C1 segment of cervical spinal cord (tissue), 14 donors: ENCODE data around the gene MCTP1.

ENCODE experiments used
- DNase-seq, 14 donors: peaks; one replicate each; lab custom pipeline; 2025; lab: John Stamatoyannopoulos, UW

The MCTP1 gene

DNA sequence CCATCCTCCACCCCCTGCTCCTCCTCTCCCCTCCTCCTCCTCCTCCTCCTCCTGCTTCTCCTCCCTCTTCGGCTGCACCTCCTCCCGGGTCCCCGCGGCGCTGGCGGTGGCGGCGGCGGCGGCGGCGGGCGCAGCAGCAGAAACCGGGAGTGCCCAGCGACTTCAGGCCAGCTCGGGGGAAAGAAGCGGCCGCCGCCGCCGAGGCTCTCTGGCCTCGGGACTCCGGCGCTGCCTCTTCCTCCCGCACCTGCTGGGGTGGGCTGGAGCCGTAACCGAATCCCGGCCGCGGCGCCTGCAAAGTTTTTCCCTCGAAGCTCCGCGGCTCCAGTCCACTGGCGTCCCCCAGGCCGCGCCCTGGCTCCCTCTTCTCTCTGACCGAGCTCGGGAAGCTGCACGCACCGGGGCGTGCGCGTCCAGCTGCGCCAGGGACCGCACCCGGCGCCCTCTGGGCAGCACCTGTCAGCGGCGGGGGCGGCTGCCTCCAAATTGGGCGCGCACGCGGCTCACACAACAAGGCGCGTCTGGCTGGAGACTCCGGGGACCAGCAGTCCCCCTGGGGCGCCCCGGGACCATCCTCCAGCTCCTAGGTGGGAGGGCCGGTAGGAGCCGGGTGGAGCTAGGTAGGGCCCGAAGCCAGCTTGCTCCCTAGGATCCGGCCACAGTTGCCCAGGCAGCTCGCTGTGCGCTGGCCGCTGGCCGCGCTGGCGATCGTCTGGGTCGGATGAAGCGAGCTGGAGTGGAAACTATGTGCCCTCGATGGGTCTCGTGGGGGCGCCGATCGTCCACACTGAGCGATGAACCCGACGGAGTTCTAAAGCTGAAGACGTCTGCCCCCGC, at the start of gene MCTP1:
MCTP1 (minus strand) TSS at position 523 of the 837 bp plus-strand sequence.
- peak in 5 of 14 donors; percentile 3 to 73 (median 12) for DNase-seq

DNA sequence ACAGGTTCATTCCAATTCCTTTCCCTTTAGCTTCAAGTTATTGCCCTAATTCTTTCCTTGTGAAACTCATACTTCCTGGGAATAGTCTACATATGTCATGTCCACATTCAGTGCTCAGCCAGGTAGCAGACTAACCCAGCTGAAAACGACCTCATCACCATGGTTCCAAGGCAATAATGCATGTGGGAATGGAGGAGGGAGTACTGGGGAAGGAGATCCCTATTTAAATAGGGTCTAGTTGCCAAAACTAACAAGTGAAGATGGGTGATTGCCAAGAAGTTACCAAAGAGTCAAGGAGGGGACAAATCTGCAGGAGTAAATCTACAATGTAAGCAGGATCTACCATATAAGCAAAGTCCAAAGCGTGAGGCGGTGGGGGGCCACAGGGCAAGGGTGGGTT, 47.3 kb upstream of the MCTP1 start:
- no peak for DNase-seq

DNA sequence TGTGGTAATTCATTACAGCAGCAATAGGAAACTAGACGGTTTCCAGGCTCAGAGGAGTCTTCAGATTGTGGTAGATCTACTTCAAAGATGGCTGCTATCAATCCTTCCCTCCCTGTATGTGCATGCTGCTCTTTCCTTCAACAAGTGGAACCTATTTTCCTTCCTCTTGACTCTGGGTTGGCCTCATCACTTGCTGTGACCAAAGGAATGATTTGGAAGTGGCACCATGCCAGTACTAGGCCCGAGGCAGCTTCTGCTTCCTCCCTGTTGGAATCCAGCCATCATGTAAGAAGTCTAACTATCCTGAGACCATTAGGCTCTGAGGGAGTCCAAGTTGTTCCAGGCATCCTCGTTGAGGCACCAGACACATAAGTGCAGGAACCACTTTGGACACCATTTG, 46.5 kb upstream of the MCTP1 start:
- DNase-seq: no peak

DNA sequence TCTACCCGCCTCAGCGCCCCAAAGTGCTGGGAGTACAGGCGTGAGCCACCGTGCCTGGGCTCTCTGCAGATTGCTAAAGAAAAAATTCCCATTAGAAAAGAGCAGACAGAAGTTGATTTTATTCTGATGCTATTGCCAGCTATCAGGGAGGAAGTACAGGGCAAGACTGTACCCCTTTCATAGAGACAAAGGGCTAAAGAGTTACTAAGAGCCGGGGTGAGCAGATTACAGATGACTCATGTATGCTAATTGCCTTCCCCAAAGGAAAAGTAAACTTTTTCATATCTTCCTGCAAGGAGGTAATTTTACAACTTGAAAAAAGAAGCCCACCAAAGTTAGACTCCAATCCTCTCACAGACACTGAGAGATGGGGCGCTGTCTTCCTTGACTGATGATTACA, 42.3 kb upstream of the MCTP1 start:
- DNase-seq: no peak

DNA sequence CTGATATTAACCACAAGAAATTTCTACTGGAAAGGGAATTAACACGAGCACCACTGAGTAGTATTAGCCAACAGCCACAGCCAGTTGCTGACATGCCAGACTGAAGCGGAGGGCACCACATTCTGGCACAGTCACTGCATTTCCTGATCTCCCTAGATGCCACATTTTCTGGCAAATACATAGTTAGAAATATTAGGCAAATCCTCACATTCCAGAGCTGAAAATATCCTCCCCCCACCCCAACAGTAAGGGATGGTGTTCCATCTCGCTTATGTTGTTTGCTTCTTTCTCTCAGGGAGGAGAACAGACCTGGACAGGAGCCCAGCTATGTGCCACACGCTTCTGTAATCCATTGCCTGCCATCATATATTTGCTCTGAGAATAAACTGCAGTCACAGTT, 32.8 kb upstream of the MCTP1 start:
- peak in 1 of 14 donors; percentile 89 for DNase-seq

DNA sequence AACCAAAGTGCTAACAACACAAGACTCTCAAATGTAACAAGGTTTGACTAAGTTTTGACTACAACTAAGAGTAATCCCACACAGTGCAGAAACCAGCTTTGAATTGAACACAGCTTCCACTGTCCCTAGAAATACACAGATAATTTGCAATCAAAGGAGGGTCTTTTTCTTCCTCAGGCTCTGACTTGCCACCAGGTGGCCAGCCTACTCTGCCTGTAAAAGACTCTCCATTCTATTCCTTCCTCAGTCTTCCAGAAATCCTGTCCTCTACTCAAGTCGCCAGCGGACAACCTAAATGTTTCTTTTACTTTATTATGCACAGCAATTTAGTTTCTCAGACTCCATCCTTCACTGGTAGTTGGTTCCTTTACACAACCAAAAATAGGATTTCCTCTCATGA, 32.2 kb upstream of the MCTP1 start:
- DNase-seq: no peak

DNA sequence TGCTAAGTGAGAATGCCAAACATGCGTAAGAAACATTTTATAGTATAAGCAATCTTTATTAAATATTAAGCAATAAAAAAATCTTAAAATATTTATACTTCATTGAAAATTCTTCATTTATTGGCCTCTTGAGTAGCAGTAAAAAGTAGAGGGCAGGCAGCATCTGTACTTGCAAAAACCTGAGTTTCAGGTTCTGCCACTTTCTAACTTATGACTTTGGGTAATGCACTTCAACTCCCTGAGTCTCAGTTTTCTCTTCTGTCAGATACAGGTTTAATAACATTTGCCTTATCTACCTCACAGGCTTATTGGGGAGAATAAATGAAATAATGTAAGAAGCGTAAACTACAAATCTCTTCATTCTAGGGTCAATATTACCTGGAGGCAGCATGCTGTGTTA, 19.8 kb upstream of the MCTP1 start:
- DNase-seq: no peak

DNA sequence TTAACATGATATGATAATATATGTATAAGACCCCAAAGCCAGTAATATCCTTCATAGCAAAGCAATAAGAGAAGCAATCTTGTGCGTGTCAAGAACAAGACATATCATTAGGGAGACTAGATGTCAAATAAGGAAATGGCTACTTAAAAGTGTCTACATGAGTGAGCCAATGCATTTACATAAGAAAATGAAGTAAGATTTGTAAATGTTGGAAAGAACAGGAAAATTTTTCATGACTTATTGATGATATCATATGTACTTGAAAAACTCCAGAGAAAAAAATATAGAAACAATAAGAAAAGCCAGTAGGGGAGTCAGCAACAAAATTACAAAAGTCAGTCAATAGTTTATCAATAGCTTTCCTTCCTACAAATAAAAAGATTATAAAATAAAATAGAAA, 13.8 kb upstream of the MCTP1 start:
- no peak for DNase-seq

DNA sequence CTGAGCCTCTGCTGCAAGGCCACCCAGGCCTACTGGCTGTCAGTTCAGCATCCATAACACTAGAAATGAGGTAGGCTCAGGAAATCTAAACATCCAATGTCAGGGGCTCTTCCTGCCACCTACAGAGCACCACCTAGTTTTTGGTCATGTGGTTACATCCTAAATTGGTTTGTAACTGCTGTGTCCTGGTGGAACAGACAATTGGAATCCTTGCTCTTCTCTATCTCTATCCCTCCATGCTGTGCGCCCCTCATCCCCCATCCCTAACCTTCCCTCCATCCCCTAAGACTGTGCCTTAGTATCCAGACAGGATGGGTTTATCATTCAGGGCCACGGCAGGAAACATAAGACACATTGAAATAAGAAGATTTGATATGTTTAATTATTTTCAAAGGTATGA, 11.4 kb upstream of the MCTP1 start:
- DNase-seq: no peak

DNA sequence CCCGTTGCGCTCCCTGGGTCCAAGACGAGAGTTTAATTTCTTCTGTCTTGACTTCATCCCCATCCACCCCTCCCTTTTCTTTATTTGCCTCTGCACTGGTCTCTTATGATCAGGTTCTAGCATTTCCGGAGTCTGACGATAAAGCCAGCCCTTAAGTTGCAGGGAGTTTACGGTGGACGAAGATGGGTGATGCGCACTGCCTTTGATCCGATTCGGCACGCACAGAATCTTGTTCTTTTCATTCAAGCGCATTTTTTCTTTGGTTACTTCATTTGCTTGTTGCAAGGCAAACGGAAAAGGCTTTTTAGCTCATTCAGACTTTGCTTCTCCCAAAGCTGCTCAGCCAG, 488 bp upstream of the MCTP1 start:
- peak in 1 of 14 donors; percentile 73 for DNase-seq

DNA sequence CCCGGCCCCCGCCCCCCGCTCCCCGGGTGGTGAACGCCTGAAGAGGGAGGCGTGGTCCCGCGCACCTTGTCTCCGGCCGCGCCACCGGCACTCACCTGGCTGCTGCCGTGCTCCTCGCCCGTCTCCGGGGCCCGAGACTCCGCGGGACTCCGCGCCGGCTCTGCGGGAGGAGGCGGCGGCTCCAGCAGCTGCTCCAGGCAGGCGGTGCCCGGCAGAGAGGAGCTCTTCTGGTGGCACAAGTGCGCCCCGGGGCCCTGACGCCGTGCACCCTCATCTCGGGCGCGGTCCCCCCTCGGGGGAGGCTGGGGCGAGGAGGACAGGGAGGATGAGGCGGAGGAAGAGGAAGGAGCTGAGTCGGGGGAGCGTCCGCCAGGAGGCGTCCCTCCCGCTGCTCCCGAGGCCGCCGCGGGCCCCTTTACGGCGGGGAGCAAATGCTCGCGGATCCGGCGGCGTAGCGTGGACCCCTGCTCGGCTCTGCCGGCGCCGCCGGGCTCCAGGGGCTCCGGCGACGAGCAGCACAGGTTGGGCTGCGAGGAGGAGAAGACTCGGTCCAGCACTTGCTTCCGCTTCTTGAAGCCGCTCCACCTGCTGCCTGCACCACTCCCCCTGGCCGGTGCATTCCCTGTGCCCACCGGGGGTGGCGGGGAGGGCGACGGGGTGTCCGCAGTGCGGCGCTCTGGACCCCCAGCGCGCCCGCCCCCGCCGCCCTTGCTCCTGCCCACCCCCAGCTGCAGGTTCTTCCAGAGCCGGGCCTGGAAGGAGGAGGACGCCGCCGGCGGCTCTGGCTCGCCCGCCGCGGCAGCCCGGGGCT, 928 bp downstream of the MCTP1 start:
- peak in 4 of 14 donors; percentile 7 to 69 (median 24) for DNase-seq

DNA sequence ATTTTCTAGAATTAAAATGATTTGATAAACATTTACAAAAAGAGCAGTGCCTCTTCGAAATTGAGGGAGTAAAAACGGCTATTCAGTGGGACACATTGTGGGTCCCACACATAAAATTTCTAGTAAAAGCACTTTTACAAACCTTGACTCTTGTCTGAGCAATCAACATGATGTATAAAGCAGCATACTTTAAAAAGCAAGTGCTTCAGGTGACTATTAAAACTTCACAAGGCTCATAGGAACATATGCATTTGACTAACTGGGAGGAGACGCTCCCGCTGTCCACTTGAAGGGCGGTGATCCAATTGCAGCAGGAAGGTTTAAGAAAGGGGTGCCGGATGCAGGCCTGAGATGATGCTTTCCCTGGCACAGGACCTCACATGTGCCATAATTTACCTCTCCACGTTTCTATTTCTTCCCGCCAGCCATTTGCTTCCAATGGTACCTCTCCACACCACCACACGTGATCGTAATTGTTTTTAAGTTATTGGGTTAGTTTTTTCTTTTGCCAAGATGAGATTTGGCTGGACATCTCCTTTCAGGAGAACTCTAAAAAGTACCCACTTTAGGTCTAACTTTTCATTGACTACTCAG, 1.8 kb downstream of the MCTP1 start:
- DNase-seq: peak in 1 of 14 donors; percentile 56

DNA sequence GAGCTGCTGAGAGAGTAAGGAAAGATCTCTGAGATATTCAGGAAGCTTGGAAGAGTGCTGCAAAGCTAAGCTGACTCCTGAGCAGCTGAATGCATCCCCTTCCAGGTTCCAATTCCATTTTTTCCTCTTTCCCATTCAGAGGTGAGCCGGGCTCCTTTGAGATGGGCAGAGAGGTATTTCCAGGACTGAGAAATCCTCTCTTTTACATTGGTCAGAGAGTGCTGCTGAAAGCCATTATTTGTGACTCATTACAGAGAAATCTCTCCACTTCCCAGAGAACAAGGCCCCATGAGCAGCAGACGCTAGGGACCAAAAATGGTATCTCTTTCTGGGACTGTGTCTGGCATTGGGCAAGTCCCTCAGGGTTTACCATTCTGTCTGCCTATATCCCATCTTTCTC, 3.7 kb downstream of the MCTP1 start:
- DNase-seq: peak in 1 of 14 donors; percentile 85

DNA sequence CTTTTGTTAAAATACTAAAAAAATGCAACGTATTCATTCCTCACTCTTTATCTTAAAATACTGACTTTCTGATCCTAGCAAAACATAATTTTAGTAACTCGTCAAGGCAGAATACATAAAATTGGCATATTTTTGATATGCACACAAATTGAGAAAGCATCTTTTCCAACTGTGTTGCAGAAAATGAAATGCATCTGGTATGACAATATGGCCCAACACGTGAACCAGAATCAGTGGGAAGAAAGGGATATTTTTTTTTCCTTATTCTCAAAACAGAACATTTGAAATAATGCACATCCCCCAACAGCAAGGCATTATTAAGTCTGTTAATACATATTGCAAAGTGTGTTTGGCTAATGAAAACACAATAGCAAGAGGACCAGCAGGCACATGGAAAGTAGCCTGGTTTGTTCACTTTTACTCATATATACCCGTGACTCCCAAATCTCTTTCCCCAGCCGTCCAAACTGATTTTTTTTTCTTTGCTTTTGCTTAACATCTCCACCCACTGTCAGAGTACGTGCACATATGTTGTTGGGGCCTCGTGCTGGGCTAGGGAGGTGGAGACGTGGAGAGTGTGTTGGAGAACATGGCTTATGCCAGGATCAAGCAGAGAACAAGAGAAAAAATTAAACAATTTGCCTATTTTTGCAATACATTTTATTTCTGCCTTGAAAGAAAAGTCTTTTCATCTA, 4.3 kb downstream of the MCTP1 start:
- peak in 1 of 14 donors; percentile 81 for DNase-seq

DNA sequence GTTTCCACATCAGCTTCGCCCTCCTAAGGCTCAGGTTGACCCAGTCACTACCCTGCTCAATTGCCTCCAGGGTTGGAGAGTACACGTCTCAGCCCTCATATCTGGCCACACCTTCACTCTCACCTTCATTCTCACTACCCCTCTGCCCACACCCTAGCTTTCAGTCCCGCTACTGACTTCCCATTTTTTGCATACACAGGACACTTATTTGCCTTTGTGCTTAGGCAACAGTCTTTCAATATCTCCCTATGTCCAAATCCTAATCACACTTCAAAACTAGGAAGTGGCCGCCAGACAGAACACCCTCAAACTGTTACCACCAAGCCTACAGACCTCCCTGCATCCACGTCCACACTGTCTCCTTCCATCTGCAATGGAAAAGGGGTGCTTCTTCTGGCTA, 10.9 kb downstream of the MCTP1 start:
- no peak for DNase-seq

DNA sequence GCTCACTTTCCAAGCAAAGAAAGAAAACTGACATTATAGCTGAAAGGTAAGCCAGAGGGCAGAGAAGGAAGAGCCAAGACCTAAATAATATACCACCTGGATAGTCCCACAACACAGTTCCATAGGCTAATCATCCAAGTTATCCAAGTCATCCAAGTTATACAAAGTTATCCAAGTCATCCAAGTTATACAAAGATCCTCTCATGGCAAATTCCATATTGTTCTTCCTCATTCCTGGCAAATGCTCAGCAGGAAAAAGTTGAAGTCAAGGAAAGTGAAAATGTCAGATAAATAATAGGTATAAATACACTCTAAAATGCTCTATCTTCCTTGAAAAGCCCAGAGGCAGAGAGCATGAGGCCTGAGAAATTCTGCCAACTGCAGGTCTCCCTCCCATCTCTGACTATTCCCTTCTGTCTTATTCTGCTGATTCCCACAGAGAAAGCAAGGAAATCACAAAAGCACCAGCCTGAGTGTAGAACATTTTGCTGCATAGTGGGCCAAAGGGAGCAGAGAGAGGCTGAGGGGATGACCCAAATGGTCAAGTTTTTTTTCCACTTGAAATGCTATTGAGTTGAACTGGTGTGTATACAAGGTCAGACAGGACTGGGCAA, 12.5 kb downstream of the MCTP1 start:
- DNase-seq: peak in 1 of 14 donors; percentile 39

DNA sequence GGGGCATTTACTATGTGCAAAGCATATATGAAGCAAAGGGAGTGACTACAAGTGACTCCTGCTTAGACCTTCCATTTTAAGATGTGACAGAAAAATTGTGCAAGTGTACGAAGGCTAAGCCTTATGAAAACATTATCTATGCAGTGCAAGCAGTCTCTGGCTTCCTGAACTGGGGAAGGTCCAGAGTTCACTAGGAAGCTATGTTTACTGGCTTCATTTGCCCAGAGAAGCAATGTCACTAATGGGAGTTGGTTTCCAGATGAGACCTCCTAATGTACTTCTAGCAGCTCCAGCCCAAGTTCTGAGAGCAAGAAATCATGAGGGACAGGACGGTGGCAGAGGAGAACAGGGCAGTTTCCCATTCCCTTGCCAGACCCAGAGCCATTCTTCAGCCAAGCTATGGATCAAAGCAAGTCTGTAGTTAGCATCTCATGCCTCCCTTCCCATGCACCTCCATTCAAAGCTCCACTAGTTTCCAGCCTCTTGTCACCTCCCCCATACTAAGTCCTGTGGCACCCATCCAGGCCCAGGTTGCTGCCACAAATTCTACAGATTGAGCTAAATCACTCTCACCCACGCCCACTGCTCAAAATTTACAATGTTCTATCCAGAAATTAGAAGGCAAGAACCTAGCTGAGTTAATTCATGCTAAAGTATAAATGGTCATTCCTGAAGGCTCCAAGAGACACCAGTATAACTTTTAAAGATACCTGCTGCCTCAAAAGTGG, 21.8 kb downstream of the MCTP1 start:
- DNase-seq: no peak

DNA sequence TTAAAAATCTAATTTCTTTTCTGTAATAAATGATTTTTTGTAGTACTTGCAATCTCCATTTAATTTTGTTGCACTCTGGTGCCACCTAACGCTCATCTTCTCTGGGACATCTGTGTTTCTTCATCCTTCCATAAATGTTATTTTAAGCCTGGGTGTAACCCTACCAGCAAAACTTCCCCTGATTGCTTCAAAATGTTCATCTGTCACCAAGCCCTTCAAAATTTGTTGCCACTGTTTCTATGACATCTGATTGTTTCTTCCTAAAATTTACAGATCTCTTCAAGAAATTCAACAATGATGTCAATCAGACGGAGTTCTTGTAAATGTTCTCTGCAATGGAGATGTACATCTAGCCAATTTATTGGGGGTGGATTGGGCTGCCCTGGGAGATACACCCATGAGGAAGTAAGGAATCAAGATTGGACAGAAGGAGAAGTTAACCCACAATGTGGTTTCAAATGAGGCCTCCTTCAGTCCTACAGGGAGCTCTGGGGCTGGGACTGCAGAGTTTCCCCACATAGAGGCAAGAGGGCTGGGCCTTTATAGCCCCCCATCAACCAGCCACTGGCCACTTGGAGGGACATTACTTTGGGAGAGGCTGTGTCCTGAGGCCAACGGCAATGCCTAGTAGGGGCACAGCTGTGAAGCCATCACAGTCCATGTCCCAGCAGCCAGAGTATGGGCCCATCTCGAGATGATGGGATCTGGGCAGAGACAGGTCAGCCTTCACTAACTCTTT, 23.3 kb downstream of the MCTP1 start:
- peak in 1 of 14 donors; percentile 33 for DNase-seq

DNA sequence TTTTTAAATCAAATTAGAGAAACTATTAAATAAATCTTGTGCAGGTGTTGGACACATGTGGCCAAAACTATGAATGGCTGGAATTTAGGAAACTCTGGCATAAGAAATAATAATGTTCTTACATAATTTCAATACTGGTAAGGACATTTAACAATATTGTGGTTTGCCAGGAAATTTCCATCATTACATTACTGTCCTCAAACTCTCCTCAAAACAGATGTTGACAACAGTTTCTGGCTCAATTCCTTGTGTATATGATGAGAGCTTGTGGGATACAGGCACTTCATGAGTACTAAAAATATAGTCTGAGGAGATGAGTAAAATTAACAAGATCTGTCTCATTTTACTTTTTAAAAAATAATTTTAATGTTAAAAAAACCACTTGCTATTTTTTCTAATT, 27.9 kb downstream of the MCTP1 start:
- no peak for DNase-seq

DNA sequence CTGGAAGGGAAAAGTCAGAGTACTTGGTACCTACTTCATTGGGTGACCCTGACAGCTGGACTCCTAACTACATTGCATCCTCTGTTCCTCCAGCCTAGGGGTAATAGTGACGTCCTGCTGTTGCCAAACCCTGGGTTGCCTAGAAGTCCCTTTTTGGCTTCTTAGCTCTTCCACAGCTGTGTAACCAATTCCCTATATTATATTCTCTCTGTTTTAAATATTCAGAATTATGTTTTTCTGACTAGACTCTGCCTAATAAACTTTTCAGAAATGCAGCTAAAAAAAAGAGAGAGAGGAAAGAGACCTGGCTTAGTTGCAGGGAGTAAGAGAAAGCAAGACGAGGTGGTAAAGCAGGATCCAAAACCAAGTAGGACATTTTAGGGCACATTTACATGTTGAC, 28.4 kb downstream of the MCTP1 start:
- no peak for DNase-seq
